ENCODE results near the gene KCNK13.

The KCNK13 gene

DNA sequence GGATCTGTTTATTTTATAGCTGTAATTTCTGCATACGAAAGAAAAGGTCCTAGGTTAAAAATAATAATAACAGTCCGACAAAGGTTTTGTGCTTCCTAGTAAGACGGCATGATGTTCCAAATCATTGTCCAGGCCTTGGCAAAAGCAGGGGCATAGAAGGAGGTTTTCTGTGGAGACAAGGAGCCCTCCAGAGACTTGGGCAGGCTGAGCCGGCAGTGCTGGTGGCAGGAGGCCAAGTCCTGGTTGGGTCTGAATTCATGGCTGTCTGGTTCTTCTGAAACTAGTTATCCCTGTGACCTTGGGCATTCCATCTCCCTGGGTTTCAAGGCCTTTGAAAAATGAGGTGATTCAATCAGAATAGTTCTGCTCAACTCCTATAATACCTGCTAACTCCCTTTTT lies 44.0 kb downstream of the KCNK13 start:
- no peak overlapping the region for H3K4me3 ChIP-seq (ENCODE audit: low read depth, low read length)
- TF ChIP-seq, protein P1, sequence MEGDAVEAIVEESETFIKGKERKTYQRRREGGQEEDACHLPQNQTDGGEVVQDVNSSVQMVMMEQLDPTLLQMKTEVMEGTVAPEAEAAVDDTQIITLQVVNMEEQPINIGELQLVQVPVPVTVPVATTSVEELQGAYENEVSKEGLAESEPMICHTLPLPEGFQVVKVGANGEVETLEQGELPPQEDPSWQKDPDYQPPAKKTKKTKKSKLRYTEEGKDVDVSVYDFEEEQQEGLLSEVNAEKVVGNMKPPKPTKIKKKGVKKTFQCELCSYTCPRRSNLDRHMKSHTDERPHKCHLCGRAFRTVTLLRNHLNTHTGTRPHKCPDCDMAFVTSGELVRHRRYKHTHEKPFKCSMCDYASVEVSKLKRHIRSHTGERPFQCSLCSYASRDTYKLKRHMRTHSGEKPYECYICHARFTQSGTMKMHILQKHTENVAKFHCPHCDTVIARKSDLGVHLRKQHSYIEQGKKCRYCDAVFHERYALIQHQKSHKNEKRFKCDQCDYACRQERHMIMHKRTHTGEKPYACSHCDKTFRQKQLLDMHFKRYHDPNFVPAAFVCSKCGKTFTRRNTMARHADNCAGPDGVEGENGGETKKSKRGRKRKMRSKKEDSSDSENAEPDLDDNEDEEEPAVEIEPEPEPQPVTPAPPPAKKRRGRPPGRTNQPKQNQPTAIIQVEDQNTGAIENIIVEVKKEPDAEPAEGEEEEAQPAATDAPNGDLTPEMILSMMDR (IDR thresholded peaks at IDR 0.05; ENCODE audit: low read depth, low read length, missing control alignments), result no peak
- DNase-seq (ENCODE audit: low read depth), result no peak

- no peak overlapping the region for H3K4me3 ChIP-seq (ENCODE audit: low read depth, low read length)
- TF ChIP-seq, protein P1 (IDR thresholded peaks at IDR 0.05; ENCODE audit: low read depth, low read length, missing control alignments), result no peak
Measured at GRCh38 chr14:90107789-90108188, 46.0 kb downstream of the KCNK13 start.

GRCh38 chr14:90109858-90110257 lies 48.1 kb downstream of the KCNK13 start:
- TF ChIP-seq, protein P1 (IDR thresholded peaks at IDR 0.05; ENCODE audit: low read depth, low read length, missing control alignments), result peak; percentile 33
- no peak overlapping the region for H3K4me3 ChIP-seq (ENCODE audit: low read depth, low read length)
- no peak for DNase-seq (ENCODE audit: low read depth)

More at GRCh38 chr14:90107789-90108188, 46.0 kb downstream of the KCNK13 start:
- no peak for DNase-seq (ENCODE audit: low read depth)

DNA sequence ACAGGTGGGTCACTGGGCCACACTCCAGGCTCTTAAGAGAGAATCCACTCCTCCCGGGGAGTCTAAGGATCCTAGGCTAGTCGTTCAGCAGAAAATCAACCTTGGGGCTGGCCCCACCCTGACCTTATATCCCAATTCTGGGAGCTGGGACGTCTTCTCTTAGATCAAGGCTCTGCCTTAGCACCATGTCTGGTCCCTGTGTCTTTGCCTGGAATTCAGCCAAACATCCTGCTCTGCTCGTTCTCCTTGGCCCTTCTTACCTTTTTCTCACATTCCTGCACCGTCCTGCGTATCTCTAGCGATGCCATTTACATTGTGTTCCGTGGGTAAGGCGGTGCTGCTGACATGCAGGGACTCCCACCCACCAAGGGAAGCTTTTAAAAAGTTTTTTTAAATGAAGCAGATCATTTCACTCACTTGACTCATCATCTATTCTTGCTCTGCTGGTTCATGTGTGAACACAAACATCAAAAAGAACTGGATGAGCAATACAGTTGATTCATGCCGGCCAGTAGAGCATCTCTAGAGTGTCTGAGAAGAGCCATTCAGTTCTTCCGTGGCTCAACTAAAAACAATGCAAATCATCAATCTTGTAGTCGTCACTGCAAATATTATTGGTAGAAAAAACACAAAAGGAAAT lies 50.2 kb downstream of the KCNK13 start:
- no peak for DNase-seq (ENCODE audit: low read depth)
- TF ChIP-seq, protein P1 (IDR thresholded peaks at IDR 0.05; ENCODE audit: low read depth, low read length, missing control alignments), result no peak
- H3K4me3 ChIP-seq (ENCODE audit: low read depth, low read length), result no peak overlapping the region

DNA sequence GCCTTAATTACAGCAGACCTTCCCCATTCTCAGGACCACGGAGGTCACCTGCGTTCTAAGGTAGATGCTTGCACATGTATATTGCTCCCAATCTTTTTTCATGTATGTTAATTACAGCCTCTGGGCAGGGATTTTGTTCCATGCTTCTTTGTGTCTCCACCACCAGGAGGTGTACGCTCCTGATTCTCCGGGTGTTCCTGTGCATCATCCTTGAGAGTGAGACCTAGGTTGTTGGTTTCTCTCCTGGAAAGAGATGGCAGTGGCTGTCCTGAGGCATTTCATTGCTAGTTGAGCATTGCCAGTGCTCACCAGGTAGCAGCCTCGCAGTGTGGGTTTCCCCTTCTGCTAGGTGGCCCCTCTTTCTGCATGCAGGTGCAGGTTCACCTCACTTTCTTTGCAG lies 52.8 kb downstream of the KCNK13 start:
- no peak for DNase-seq (ENCODE audit: low read depth)
- TF ChIP-seq, protein P1 (IDR thresholded peaks at IDR 0.05; ENCODE audit: low read depth, low read length, missing control alignments), result peak; percentile 6
- H3K4me3 ChIP-seq (ENCODE audit: low read depth, low read length), result no peak overlapping the region

- DNase-seq (ENCODE audit: low read depth), result no peak
- TF ChIP-seq, protein P1 (IDR thresholded peaks at IDR 0.05; ENCODE audit: low read depth, low read length, missing control alignments), result no peak
- no peak overlapping the region for H3K4me3 ChIP-seq (ENCODE audit: low read depth, low read length)
Measured at GRCh38 chr14:90115780-90116179, 54.0 kb downstream of the KCNK13 start.

DNA sequence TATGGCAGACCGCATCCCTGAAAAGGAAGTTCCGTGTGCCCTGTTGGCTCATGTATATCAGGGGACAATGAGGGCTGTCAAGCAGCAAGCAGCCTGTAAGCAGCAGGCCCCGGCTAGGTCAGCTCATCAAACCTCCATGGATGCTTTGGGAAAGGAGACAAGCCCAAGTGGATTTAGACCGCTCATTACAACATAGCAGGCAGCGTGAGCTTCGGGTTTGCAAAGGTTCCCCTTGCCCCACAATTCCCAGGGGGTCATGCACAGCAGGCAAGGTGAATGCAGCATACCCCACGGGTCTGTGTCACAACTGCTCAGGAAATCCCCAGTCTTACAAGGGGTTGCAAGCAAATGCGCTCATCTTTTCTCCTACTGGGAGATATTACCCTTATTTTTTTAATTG lies 54.6 kb downstream of the KCNK13 start:
- TF ChIP-seq, protein P1 (IDR thresholded peaks at IDR 0.05; ENCODE audit: low read depth, low read length, missing control alignments), result no peak
- no peak for DNase-seq (ENCODE audit: low read depth)
- H3K4me3 ChIP-seq (ENCODE audit: low read depth, low read length), result no peak overlapping the region

Measured in GM12864 (cell line).